Aortic smooth muscle cell (primary cell): ENCODE measurements around the gene DPP6. TPM values are rescaled to one million over a fixed set of nuclear protein-coding genes. Genes with fewer than 3 reads are reported as not detected.

Experiments
- total RNA-seq: library from RNA; depleted of rRNA; stranded (reverse); fragments of >200 nt; gene quantifications from 2 replicates; pipeline ENCODE4 v1.2.3, GENCODE V29; 2014

The DPP6 gene
- total RNA-seq, result not detected in 2 replicates

DNA sequence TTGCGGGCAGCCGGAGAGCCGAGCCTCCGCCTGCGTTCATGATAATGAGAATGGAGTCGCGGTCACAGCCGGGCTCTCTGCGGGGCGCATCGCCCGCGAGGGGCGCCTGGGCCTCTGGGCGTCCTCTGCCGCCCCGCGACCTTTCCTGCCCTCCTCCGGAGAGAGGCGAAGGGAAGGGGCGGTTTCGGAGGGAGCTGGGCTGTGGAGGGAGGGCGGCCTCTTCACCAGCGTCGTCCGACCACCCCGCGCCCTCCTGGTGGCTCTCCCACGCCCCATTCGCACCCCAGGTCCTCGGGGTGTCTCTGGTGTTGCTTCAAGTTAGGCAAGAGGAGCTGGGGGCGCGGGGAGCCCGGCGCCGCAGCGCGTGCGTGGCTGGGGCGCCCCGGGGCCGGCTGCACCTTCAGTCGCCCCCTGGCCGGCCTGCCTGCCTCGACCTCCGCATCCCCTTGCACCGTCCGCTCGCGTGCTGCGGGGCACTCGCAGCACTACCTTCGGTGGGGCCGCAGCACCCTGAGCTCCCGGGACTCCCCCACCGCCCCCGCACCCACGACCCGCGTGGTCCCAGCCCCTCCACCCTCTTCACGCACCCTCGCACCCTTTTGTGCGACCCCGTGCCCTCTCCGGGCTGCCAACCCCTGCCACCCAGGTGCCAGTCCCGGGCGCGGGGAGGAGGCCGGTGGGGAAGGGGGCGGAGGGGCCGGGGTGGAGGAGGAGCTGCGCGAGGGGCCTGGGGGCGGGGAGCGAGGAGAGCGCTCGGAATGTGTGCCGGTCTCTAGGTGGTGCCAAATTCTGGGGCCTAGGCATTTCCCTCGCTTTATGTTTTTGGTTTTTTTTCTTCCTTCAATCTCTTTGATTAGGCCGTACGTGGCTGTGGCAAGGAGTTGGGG lies at the start of gene DPP6:
DPP6 (plus strand) TSS at position 756 of the 887 bp plus-strand sequence.

